ENCODE results near the gene GPR17. TPM values are rescaled to one million over a fixed set of nuclear protein-coding genes. Genes with fewer than 3 reads are reported as not detected.

Gene GPR17
- total RNA-seq, 1 donor from 2014 or later = not detected

DNA sequence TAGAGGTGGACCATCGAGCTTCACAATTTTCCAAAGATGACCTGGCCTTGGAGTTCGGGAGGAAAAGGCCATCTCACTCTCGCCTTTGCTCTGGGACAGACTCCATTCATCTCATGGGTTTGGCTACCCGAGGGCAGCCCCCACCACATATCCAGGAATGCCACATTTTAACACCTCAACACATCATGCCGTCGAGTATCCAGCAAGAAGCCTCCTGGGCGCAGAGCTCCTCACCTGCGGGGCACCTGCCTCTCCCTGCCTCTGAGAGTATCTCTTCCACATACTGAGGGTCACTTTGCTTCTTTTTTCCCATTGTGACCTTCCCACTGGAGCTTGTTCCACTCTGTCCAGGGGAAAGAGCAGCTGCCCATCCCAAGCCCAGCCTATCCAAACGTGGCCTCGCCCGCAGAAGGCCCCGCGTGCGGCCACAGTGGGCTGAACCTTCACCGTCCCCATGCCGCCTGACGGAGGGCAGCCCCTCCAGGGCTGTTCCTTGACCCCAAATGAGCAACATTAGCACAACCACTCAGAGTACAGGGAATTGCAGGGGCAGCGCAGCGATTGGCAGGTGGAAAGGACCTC, 34.8 kb downstream of the GPR17 start:
- FAIRE-seq (no peak), DNase-seq (ENCODE audit: low read depth) (no peak)
- Histone ChIP-seq H3K4me3 (ENCODE audit: low read depth, low read length) (no peak overlapping the region), H3K27me3 (ENCODE audit: control insufficient read depth, insufficient read depth, low read length) (peaks cover 20% of the 10 kb centered on the region), H3K36me3 (ENCODE audit: control insufficient read depth, insufficient read depth, low read length) (no peaks in the 10 kb centered on the region)
- TF ChIP-seq, protein P1, sequence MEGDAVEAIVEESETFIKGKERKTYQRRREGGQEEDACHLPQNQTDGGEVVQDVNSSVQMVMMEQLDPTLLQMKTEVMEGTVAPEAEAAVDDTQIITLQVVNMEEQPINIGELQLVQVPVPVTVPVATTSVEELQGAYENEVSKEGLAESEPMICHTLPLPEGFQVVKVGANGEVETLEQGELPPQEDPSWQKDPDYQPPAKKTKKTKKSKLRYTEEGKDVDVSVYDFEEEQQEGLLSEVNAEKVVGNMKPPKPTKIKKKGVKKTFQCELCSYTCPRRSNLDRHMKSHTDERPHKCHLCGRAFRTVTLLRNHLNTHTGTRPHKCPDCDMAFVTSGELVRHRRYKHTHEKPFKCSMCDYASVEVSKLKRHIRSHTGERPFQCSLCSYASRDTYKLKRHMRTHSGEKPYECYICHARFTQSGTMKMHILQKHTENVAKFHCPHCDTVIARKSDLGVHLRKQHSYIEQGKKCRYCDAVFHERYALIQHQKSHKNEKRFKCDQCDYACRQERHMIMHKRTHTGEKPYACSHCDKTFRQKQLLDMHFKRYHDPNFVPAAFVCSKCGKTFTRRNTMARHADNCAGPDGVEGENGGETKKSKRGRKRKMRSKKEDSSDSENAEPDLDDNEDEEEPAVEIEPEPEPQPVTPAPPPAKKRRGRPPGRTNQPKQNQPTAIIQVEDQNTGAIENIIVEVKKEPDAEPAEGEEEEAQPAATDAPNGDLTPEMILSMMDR (IDR thresholded peaks at IDR 0.05; ENCODE audit: insufficient read depth, low read length, severe bottlenecking) = no peak

DNA sequence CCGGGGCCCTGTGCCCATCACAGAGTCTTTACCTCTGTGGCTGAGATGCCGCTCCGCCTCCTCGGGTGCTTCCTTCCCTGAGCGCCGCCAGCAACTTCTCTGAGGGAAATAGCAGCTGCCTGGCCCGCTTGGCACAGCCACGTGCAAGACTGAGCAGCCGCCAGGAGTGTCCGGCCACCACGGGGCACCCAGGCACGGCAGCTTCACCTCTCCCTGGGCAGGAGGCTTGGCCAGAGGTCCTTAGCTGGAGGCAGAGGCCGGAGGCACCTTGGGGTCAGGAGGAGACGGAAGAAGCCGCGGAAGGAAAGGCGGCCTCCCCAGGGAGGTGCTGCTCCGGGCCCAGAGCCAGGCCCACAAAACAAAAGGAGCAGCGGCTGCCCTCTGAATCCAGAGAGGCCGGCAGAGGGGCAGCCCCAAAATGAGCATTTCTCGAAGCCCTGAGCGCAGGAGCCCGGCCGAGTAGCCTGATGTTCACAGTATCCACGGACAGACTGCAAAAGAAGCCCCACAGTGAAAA, 35.4 kb downstream of the GPR17 start:
- H3K36me3 ChIP-seq (ENCODE audit: control insufficient read depth, insufficient read depth, low read length) = no peaks in the 10 kb centered on the region
- TF ChIP-seq, protein P1 (IDR thresholded peaks at IDR 0.05; ENCODE audit: insufficient read depth, low read length, severe bottlenecking) = no peak
- DNase-seq (ENCODE audit: low read depth) (no peak), FAIRE-seq (no peak)
- peaks cover 16% of the 10 kb centered on the region for H3K27me3 ChIP-seq (ENCODE audit: control insufficient read depth, insufficient read depth, low read length)
- H3K4me3 ChIP-seq (ENCODE audit: low read depth, low read length) = no peak overlapping the region

DNA sequence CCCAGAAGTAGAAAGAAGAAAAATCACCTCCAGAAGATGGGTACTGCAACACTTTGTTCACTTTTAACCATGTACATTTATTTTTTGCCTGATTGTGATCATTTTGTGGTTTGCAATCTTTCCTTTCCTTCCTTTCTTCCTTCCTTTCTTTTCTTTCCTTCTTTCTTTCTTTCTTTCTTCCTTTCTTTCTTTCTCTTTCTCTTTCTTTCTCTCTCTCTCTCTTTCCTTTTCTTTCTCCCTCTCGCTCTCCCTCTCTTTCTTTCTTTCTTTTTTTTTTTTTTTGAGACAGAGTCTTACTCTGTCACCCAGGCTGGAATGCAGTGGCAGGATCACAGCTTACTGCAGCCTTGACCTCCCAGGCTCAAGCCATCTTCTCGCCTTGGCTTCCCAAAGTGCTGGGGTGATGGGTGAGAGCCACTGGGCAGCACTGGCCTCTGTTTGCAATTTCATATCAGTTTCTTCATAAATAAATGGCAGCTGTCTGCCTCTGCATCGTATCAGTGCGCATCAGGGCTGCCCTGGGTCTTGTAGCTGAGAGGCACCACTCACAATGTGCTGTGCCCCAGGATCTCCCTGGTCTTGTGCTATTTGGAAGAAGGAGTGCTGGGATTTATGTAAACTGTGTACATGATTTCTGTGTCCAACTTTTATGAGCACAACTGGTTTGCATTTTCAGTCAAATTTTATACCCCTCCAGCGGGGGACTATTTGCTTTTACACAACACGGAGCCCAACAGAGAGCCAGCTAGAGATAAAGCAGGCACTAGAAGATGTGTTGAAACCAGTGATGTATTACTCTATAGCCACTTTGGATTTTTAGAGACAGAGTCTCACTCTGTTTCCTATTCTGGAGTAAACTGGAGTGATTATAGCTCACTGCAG, 36.3 kb downstream of the GPR17 start:
- Histone ChIP-seq H3K36me3 (ENCODE audit: control insufficient read depth, insufficient read depth, low read length) (no peaks in the 10 kb centered on the region), H3K4me3 (ENCODE audit: low read depth, low read length) (no peak overlapping the region), H3K27me3 (ENCODE audit: control insufficient read depth, insufficient read depth, low read length) (peaks cover 12% of the 10 kb centered on the region)
- FAIRE-seq (no peak), DNase-seq (ENCODE audit: low read depth) (no peak)
- TF ChIP-seq, protein P1 (IDR thresholded peaks at IDR 0.05; ENCODE audit: insufficient read depth, low read length, severe bottlenecking) = no peak

DNA sequence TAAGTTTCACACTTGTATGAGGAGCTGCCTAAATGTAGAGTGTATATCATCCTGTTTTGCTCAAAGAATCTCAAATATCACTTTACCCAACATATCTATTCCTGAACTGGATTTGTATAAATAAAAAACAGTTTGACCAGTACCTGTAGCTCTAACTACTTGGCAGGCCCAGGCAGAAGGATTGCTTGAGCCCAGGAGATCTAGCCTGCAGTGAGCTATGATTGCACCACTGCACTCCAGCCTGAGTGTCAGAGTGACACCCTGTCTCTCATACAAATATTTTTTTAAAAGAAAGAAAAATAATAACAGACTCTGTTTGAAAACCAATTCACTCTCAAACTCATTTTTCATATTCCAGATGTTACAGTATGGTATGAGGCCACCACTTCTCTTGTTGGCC, 37.1 kb downstream of the GPR17 start:
- FAIRE-seq (no peak), DNase-seq (ENCODE audit: low read depth) (no peak)
- TF ChIP-seq, protein P1 (IDR thresholded peaks at IDR 0.05; ENCODE audit: insufficient read depth, low read length, severe bottlenecking) = no peak
- Histone ChIP-seq H3K4me3 (ENCODE audit: low read depth, low read length) (no peak overlapping the region), H3K36me3 (ENCODE audit: control insufficient read depth, insufficient read depth, low read length) (no peaks in the 10 kb centered on the region), H3K27me3 (ENCODE audit: control insufficient read depth, insufficient read depth, low read length) (peaks cover 6% of the 10 kb centered on the region)

DNA sequence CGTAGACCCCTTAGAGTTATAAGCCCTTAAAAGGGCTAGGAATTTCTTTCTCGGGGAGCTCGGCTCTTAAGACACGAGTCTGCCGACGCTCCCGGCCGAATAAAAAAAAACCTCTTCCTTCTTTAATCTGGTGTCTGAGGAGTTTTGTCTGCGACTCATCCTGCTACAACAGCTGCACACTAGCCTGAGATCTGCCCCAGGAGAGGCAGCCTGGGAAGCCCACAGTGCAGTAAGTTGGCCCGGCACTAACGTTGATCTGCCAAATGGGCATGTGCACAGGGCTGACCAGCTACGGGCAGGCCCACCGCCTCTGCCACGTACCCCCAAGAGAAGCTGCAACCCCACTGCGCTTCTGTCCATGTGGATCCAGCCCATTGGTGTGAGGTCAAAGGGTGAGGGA, 37.8 kb downstream of the GPR17 start:
- Histone ChIP-seq H3K36me3 (ENCODE audit: control insufficient read depth, insufficient read depth, low read length) (no peaks in the 10 kb centered on the region), H3K27me3 (ENCODE audit: control insufficient read depth, insufficient read depth, low read length) (no peaks in the 10 kb centered on the region), H3K4me3 (ENCODE audit: low read depth, low read length) (no peak overlapping the region)
- TF ChIP-seq, protein P1 (IDR thresholded peaks at IDR 0.05; ENCODE audit: insufficient read depth, low read length, severe bottlenecking) = no peak
- FAIRE-seq (no peak), DNase-seq (ENCODE audit: low read depth) (no peak)

Measured in bronchial epithelial cell (primary cell).